HL-60/S4 treated with retinoic acid at 250 ng/mL for 4 days and 3 days (cell line): Measurements from ENCODE around the gene TFDP2.

Experiments
- in situ Hi-C: fragments of 300-500 bp; cut with MboI; formaldehyde crosslinking; loops from 2 replicates; pipeline ENCODE4 v1.7.0; 2022; ENCODE audit warnings: low sequenced_read_pairs

Gene TFDP2

DNA sequence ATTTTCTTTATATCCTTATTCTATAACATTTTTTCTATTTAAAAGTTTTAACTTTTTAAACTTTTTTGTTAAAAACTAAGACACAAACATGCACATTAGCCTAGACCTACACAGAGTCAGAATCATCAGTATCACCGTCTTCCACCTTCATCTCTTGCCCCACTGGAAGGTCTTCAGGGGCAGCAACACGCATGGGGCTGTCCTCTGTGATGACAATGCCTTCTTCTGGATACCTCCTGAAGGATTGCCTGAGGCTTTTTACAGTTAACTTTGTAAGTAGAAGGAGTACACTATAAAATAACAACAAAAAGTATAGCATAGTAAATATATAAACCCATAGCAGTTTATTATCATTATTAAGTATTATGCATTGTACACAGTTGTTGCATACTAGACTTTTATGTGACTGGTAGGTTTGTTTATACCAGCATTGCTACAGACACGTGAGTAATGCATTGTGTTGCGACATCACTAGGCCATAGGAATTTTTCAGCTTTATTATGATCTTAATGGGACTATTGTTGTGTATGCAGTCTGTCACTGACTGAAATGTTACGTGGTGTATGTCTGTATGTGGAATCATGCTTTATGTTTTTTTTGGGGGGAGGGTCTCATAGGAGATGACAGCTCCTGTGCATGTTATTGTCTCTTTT, 254.7 kb downstream of the TFDP2 start:
- in situ Hi-C loops = loop anchor here (25.0 kb wide), 1 partner anchor 307 kb away; no protein-coding TSS in a partner anchor
